ENCODE results near the gene CHIA.

CHIA gene

GRCh38 chr1:111366256-111366655 is 75.6 kb downstream of the CHIA start:
- TF ChIP-seq FOXP2 (optimal IDR thresholded peaks at IDR 0.05; ENCODE audit: control extremely low read depth, extremely low read length, insufficient read depth) (no peak), POLR2AphosphoS5 (IDR thresholded peaks at IDR 0.05; ENCODE audit: borderline replicate concordance, low read depth, low read length) (no peak), EZH2 (IDR thresholded peaks at IDR 0.05) (no peak)
- Histone ChIP-seq H3K9ac (ENCODE audit: insufficient read length) (no peak overlapping the region), H3K27ac (no peak overlapping the region), H3K4me3 (no peak overlapping the region), H3K9me3 (ENCODE audit: low read depth, low read length) (no peaks in the 10 kb centered on the region), H3K36me3 (ENCODE audit: insufficient read depth, low read length) (no peaks in the 10 kb centered on the region)
- DNase-seq (ENCODE audit: low read depth, low spot score): no peak

- no peak overlapping the region for H3K27ac ChIP-seq
- no peak overlapping the region for H3K9ac ChIP-seq (ENCODE audit: insufficient read length)
- H3K4me3 ChIP-seq: no peak overlapping the region
- no peaks in the 10 kb centered on the region for H3K9me3 ChIP-seq (ENCODE audit: low read depth, low read length)
- H3K36me3 ChIP-seq (ENCODE audit: insufficient read depth, low read length): no peaks in the 10 kb centered on the region
- no peak for DNase-seq (ENCODE audit: low read depth, low spot score)
- TF ChIP-seq EZH2 (IDR thresholded peaks at IDR 0.05): no peak
Measured at GRCh38 chr1:111369177-111369576, 78.5 kb downstream of the CHIA start.

GRCh38 chr1:111369645-111370044 is 79.0 kb downstream of the CHIA start:
- H3K36me3 ChIP-seq (ENCODE audit: insufficient read depth, low read length): no peaks in the 10 kb centered on the region
- DNase-seq (ENCODE audit: low read depth, low spot score): no peak
- no peak overlapping the region for H3K27ac ChIP-seq
- no peak for TF ChIP-seq FOXP2 (optimal IDR thresholded peaks at IDR 0.05; ENCODE audit: control extremely low read depth, extremely low read length, insufficient read depth)
- no peak for TF ChIP-seq EZH2 (IDR thresholded peaks at IDR 0.05)
- no peak for TF ChIP-seq POLR2AphosphoS5 (IDR thresholded peaks at IDR 0.05; ENCODE audit: borderline replicate concordance, low read depth, low read length)
- H3K4me3 ChIP-seq: no peak overlapping the region
- H3K9me3 ChIP-seq (ENCODE audit: low read depth, low read length): no peaks in the 10 kb centered on the region
- no peak overlapping the region for H3K9ac ChIP-seq (ENCODE audit: insufficient read length)

All from SK-N-MC (cell line).